Neutrophil (primary cell): ENCODE measurements around the gene THSD8.

ENCODE experiments used
- H3K27ac ChIP-seq: fragments of 200-600 bp; sonication (generic); 2 replicates; pipeline ENCODE4 v1.5.1; 2016; ENCODE audit warnings: mild to moderate bottlenecking, moderate library complexity
- H3K27me3 ChIP-seq: fragments of 200-600 bp; sonication (generic); 2 replicates; pipeline ENCODE4 v1.6.0; 2016; ENCODE audit warnings: mild to moderate bottlenecking
- H3K36me3 ChIP-seq: fragments of 200-600 bp; sonication (generic); 2 replicates; pipeline ENCODE4 v1.5.1; 2017
- H3K4me1 ChIP-seq, 2 experiments: fragments of 200-600 bp in 1 of 2; sonication (generic) in 1 of 2; 1 replicate in 1 of 2; 2 replicates in 1 of 2; pipeline versions ENCODE4 v1.5.1 to v1.6.1; 2013 to 2016; ENCODE audit warnings: low read depth in 1 of 2, low read length in 1 of 2, mild to moderate bottlenecking in 1 of 2, moderate library complexity in 1 of 2; ENCODE audit not compliant: control insufficient read depth in 1 of 2, insufficient read depth in 1 of 2
- H3K4me3 ChIP-seq, 2 experiments: fragments of 200-600 bp in 1 of 2; sonication (generic) in 1 of 2; 1 replicate in 1 of 2; 2 replicates in 1 of 2; pipeline ENCODE4 v1.5.1; 2013 to 2016; ENCODE audit warnings: low read depth in 1 of 2, low read length in 1 of 2, mild to moderate bottlenecking in 1 of 2, moderate library complexity in 1 of 2
- H3K9me3 ChIP-seq: fragments of 200-600 bp; sonication (generic); 2 replicates; pipeline ENCODE4 v1.5.1; 2016
- TF ChIP-seq, protein P1 (sequence below): fragments of 200-600 bp; sonication (generic); IDR thresholded peaks from 2 replicates; pipeline ENCODE4 v1.5.1; 2016; ENCODE audit warnings: antibody characterized with exemption

The THSD8 gene

DNA sequence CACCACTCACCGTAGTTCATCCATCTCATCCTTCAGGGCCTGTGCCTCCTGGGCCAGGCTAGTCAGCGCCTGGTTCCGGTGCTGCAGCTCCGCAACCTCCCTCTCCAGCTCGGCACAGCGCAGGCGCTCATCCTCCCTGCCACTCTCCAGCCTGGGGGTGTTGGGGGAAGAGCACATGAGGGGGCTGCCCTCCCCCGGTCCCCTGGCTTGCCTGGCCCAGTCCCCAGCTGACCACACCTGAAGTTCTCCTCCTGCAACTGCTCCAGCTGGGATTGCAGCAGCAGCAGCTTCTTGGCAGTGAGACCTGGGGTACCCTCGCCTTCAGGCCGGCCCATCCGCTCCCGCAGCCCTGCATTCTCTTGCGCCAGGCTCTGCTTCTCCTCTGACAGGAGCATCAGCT, 30.9 kb upstream of the THSD8 start:
- TF ChIP-seq, protein P1, sequence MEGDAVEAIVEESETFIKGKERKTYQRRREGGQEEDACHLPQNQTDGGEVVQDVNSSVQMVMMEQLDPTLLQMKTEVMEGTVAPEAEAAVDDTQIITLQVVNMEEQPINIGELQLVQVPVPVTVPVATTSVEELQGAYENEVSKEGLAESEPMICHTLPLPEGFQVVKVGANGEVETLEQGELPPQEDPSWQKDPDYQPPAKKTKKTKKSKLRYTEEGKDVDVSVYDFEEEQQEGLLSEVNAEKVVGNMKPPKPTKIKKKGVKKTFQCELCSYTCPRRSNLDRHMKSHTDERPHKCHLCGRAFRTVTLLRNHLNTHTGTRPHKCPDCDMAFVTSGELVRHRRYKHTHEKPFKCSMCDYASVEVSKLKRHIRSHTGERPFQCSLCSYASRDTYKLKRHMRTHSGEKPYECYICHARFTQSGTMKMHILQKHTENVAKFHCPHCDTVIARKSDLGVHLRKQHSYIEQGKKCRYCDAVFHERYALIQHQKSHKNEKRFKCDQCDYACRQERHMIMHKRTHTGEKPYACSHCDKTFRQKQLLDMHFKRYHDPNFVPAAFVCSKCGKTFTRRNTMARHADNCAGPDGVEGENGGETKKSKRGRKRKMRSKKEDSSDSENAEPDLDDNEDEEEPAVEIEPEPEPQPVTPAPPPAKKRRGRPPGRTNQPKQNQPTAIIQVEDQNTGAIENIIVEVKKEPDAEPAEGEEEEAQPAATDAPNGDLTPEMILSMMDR = no peak
- H3K27me3 ChIP-seq = no peaks in the 10 kb centered on the region
- H3K4me3 ChIP-seq = no peak overlapping the region
- H3K9me3 ChIP-seq = no peaks in the 10 kb centered on the region
- H3K36me3 ChIP-seq = no peaks in the 10 kb centered on the region
- peaks cover 7 to 14% of the 10 kb centered on the region in 2 experiments for H3K4me1 ChIP-seq
- no peak overlapping the region for H3K27ac ChIP-seq

DNA sequence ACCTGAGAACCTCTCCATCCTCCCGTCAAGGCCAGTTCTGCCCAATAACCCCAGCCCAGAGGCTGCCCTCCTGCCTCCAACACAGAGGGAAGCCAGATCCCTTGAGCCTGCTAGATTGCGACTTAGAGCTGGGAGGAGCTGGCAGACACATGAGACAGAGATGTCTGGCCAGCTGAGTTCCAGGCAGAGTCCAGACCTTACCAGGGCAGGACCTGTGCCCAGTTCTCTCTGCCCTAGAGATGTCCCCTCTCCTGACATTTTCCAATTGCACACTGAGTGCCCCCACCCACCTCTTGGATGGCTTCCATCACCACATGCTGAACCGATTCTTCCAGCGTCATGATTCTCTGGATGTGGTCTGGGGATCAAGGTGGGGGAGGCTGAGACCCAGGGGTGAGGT, 29.5 kb upstream of the THSD8 start:
- Histone ChIP-seq H3K4me1 (peaks cover 20 to 28% of the 10 kb centered on the region in 2 experiments), H3K27me3 (no peaks in the 10 kb centered on the region), H3K36me3 (no peaks in the 10 kb centered on the region), H3K27ac (no peak overlapping the region), H3K9me3 (no peaks in the 10 kb centered on the region), H3K4me3 (no peak overlapping the region)
- TF ChIP-seq, protein P1 = no peak

DNA sequence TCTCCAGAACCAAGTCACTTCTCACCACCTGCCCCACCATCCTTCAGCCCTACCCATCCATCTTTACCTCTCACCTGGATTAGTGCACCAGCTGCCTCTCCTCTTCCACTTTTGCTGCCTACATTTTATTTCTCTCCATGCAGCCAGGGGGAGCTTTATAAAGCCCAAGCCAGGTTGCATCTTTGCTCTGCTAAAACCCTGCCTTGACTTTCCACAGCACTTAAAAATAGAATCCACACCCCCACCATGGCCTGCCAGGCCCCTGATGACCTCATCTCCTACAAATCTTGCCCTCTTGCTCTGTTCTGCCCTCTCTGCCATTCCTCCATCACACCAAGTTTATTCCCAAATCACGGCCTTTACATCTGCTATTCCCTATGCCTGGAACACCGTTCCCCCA, 28.3 kb upstream of the THSD8 start:
- Histone ChIP-seq H3K27ac (no peak overlapping the region), H3K4me1 (peaks cover 33 to 38% of the 10 kb centered on the region in 2 experiments), H3K4me3 (no peak overlapping the region), H3K36me3 (no peaks in the 10 kb centered on the region), H3K9me3 (no peaks in the 10 kb centered on the region), H3K27me3 (no peaks in the 10 kb centered on the region)
- TF ChIP-seq, protein P1 = no peak

DNA sequence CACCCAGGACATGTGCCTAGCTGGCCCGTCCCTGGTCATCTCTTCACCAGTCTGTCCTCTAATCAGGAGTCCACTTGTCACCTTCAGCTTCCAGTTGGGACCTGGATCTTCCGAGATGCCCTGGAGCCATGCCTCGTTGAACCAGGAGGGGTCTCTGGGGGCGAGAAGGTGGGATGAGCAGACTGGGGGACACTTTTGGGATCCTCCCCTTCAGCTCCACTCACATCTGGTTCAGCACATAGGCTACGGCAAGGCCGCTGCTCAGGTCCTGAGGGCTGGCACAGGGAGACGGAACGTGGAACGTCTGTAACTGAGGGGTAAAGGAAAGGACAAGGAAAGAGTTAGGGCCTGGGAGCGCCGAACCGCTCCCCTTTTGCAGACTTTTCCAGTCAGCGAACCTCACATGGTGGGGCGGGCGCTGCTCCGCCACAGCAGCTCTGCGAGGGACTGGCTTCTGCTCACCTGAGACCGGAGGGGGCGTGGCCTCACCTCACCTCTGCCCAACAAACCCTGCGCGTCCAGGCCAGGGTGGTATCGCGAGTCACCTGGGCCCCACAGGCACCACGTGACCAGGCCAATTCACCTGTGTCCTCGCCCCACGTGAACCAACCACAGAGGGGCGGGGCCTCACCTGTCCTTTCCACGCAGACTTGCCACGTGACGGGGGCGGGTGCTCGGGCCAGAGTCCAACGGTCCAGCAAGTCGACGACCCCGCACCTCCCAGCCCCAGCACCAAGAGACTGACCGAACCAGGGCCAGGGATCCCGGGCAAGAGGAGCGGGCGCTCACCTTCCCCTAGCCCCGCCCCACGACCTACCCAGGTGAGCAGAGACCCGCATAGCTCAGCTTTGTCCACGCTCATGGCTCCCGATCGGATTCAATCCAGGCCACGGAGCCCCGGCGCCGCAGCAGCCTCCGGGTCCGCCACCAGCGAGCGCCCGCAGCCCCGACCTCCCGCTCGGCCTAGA, 27.0 kb upstream of the THSD8 start, which contains the start of gene HOOK2:
Gene HOOK2 (minus strand): TSS at position 965 of the 968 bp plus-strand sequence. CDS start 103 bp downstream, at position 862.
- TF ChIP-seq, protein P1 = no peak
- Histone ChIP-seq H3K4me1 (peaks cover 46 to 49% of the 10 kb centered on the region in 2 experiments), H3K27me3 (no peaks in the 10 kb centered on the region), H3K9me3 (no peaks in the 10 kb centered on the region), H3K27ac (peak within 1 kb of the TSS; percentile 79), H3K36me3 (no peaks in the 10 kb centered on the region), H3K4me3 (peak within 1 kb of the TSS; percentile 80 to 86)

DNA sequence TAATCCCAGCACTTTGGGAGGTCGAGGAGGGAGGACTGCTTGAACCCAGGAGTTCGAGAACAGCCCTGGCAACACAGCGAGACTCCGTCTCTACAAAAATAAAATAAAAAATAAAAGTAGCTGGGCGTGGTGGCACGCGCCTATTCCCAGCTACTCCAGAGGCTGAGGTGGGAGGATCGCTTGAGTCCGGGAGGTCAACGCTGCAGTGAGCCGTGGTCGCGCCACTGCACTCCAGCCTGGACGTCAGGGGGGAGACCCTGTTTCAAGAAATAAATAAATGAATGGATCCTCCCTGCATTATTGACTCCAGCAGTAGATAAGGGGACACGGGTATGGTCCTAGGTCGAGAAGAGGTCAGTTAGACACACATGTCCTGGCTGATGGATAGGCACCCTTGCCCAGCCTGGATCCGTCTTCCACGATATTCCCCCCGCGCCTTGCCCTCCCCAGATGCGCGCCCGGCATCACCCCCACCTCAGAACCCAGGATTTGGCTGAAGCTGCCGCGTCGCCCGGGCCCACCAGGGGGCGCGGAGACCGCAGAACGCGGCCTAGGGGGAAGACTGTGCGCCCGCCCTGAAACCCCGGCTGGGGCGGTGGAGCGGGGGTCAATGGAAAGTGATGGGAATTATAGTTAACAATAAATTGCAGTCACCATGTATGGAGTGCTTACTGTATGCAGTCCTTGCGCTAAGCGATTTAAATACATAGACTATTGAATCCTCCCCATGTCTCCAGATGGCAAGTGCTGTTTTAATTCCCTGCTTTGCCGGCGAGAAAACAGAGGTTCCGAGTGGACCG, 24.5 kb upstream of the THSD8 start:
- H3K9me3 ChIP-seq = no peaks in the 10 kb centered on the region
- H3K27me3 ChIP-seq = no peaks in the 10 kb centered on the region
- H3K4me1 ChIP-seq = peaks cover 62 to 64% of the 10 kb centered on the region in 2 experiments
- H3K4me3 ChIP-seq = peak overlapping the region; percentile 69 to 98
- TF ChIP-seq, protein P1 = peak; percentile 98
- H3K27ac ChIP-seq = peak overlapping the region; percentile 95
- no peaks in the 10 kb centered on the region for H3K36me3 ChIP-seq
